ENCODE measurements around the gene PMFBP1.

Gene PMFBP1, protein sequence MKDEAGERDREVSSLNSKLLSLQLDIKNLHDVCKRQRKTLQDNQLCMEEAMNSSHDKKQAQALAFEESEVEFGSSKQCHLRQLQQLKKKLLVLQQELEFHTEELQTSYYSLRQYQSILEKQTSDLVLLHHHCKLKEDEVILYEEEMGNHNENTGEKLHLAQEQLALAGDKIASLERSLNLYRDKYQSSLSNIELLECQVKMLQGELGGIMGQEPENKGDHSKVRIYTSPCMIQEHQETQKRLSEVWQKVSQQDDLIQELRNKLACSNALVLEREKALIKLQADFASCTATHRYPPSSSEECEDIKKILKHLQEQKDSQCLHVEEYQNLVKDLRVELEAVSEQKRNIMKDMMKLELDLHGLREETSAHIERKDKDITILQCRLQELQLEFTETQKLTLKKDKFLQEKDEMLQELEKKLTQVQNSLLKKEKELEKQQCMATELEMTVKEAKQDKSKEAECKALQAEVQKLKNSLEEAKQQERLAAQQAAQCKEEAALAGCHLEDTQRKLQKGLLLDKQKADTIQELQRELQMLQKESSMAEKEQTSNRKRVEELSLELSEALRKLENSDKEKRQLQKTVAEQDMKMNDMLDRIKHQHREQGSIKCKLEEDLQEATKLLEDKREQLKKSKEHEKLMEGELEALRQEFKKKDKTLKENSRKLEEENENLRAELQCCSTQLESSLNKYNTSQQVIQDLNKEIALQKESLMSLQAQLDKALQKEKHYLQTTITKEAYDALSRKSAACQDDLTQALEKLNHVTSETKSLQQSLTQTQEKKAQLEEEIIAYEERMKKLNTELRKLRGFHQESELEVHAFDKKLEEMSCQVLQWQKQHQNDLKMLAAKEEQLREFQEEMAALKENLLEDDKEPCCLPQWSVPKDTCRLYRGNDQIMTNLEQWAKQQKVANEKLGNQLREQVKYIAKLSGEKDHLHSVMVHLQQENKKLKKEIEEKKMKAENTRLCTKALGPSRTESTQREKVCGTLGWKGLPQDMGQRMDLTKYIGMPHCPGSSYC

GRCh38 chr16:72172105-72173034, at the start of gene PMFBP1:
TSS of gene PMFBP1 (minus strand) at chr16:72172155. CDS start at chr16:72171208, 947 bp downstream.
- TF ChIP-seq POLR2A (IDR thresholded peaks at IDR 0.05; ENCODE audit: low read depth, low read length) = no peak
- FAIRE-seq = peak; percentile 69
- peak; percentile 23 for DNase-seq (ENCODE audit: insufficient read length, low spot score)

- DNase-seq (ENCODE audit: insufficient read length, low spot score) (no peak), FAIRE-seq (no peak)
- TF ChIP-seq POLR2A (IDR thresholded peaks at IDR 0.05; ENCODE audit: low read depth, low read length) = no peak
These were observed 49.7 kb upstream of the PMFBP1 start for GRCh38 chr16:72221630-72222024.

GRCh38 chr16:72220875-72221629, 49.1 kb upstream of the PMFBP1 start:
- FAIRE-seq (no peak), DNase-seq (ENCODE audit: insufficient read length, low spot score) (no peak)
- TF ChIP-seq POLR2A (IDR thresholded peaks at IDR 0.05; ENCODE audit: low read depth, low read length) = no peak

GRCh38 chr16:72219282-72219681, 47.3 kb upstream of the PMFBP1 start:
- DNase-seq (ENCODE audit: insufficient read length, low spot score) (no peak), FAIRE-seq (no peak)
- no peak for TF ChIP-seq POLR2A (IDR thresholded peaks at IDR 0.05; ENCODE audit: low read depth, low read length)

GRCh38 chr16:72216767-72217166, 44.8 kb upstream of the PMFBP1 start:
- no peak for TF ChIP-seq POLR2A (IDR thresholded peaks at IDR 0.05; ENCODE audit: low read depth, low read length)
- DNase-seq (ENCODE audit: insufficient read length, low spot score) (no peak), FAIRE-seq (no peak)

- TF ChIP-seq POLR2A (IDR thresholded peaks at IDR 0.05; ENCODE audit: low read depth, low read length) = no peak
- no peak for DNase-seq (ENCODE audit: insufficient read length, low spot score)
- no peak for FAIRE-seq
These were observed 42.9 kb upstream of the PMFBP1 start for GRCh38 chr16:72214821-72215220.

- no peak for DNase-seq (ENCODE audit: insufficient read length, low spot score)
- FAIRE-seq = no peak
- TF ChIP-seq POLR2A (IDR thresholded peaks at IDR 0.05; ENCODE audit: low read depth, low read length) = no peak
These were observed 39.2 kb upstream of the PMFBP1 start for GRCh38 chr16:72211110-72211509.

GRCh38 chr16:72210555-72210954, 38.6 kb upstream of the PMFBP1 start:
- TF ChIP-seq POLR2A (IDR thresholded peaks at IDR 0.05; ENCODE audit: low read depth, low read length) = no peak
- FAIRE-seq (no peak), DNase-seq (ENCODE audit: insufficient read length, low spot score) (no peak)

DNA sequence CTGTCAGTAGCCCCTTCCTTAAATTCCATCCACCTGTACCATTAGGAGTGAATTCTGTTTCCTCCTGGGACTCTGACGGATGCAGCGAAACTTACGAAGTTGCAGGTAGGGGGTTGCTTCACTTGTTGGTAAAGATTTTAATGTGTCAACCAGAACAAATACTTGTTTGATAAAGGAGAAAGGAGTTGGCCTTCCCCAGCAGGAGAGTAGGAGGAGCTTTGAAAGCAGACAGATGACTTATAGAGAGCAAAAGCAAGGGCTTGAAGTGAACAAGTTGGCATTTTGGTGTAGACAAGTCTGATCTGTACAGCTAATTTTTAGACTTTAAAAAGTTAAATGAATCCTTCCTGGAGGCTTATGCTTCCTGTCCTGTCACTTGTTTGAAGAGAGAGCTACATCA, 38.1 kb upstream of the PMFBP1 start:
- no peak for TF ChIP-seq POLR2A (IDR thresholded peaks at IDR 0.05; ENCODE audit: low read depth, low read length)
- FAIRE-seq = no peak
- no peak for DNase-seq (ENCODE audit: insufficient read length, low spot score)

DNA sequence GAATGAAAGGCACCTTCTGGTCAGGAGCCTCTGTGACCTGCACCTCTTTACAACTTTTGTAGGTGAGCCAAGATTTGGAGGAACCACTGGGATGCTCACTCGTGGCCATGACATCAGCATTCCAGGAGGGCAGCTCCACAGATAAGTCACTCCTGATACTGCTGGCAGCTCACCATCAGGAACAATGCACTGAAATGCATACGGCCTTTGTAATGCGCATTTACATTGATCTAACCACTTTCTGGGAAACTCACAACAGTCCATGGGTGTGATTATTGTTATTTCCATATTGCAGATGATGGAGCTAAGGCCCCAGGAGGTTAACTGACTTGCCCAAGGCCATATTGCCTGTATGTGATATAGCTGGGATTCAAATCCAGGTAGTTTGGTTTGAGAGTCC, 34.3 kb upstream of the PMFBP1 start:
- no peak for FAIRE-seq
- DNase-seq (ENCODE audit: insufficient read length, low spot score) = no peak

GRCh38 chr16:72203401-72203800, 31.4 kb upstream of the PMFBP1 start:
- no peak for TF ChIP-seq POLR2A (IDR thresholded peaks at IDR 0.05; ENCODE audit: low read depth, low read length)
- DNase-seq (ENCODE audit: insufficient read length, low spot score) (peak; percentile 36), FAIRE-seq (peak; percentile 61)

More for the DNA sequence above, 34.3 kb upstream of the PMFBP1 start:
- no peak for TF ChIP-seq POLR2A (IDR thresholded peaks at IDR 0.05; ENCODE audit: low read depth, low read length)

- no peak for TF ChIP-seq POLR2A (IDR thresholded peaks at IDR 0.05; ENCODE audit: low read depth, low read length)
- DNase-seq (ENCODE audit: insufficient read length, low spot score) = no peak
- FAIRE-seq = no peak
These were observed 30.1 kb upstream of the PMFBP1 start for GRCh38 chr16:72202014-72202413.

DNA sequence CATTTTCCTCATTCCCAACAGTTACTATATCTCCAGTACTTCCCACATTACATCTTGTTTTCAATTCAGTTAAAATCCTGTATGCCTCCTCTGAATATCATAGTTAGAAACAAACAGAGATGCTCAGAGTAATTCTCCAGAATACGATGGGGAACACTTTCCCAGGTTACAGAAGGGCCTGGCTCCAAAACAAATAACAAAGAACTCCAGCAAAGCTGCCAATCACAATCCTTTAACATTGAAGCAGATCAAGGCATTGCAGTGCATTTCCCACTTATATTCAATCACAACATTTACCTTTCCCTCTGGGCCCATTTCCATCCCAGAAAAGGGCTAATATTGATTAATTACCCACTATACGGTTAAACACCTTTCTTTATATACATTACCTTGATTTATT, 29.4 kb upstream of the PMFBP1 start:
- DNase-seq (ENCODE audit: insufficient read length, low spot score) (no peak), FAIRE-seq (no peak)
- no peak for TF ChIP-seq POLR2A (IDR thresholded peaks at IDR 0.05; ENCODE audit: low read depth, low read length)

Data from H54 (cell line).